HCT116 (cell line): ENCODE data around the gene SHISA4. TPM values are rescaled to one million over a fixed set of nuclear protein-coding genes. Genes with fewer than 3 reads are reported as not detected.

ENCODE experiments used
- ATAC-seq: fragments of 200-7000 bp; cut with Tn5 transposase; 2 replicates; pipeline ENCODE4 v1.9.1; 2020; ENCODE audit warnings: mild to moderate bottlenecking, moderate library complexity
- BruUV-seq: library from RNA; stranded (reverse); fragments of 400-500 nt; replicated peaks from 2 replicates; lab custom pipeline; 2021; lab: Mats Ljungman, UMichigan
- CTCF ChIA-PET: fragments of 300-600 bp; sonication (Branson Sonifier 250); formaldehyde crosslinking; loops from one replicate; lab custom pipeline; 2021; ENCODE audit warnings: antibody characterized with exemption; lab: Charles Lee
- POLR2A ChIA-PET: fragments of 300-600, 350-600 bp; sonication (Branson Sonifier 250); formaldehyde crosslinking; loops from one replicate; lab custom pipeline; 2021; ENCODE audit warnings: antibody characterized with exemption; lab: Charles Lee
- RAD21 ChIA-PET, 2 experiments: fragments of 300-600 bp; sonication (Branson Sonifier 250); formaldehyde crosslinking; loops; one replicate each; lab custom pipeline; 2023; ENCODE audit warnings: low total read pairs in 2 of 2; ENCODE audit not compliant: uncharacterized antibody in 2 of 2, unreplicated experiment in 2 of 2, low non-redundant PET in 1 of 2; lab: Charles Lee
- DNase-seq: peaks from one replicate; pipeline ENCODE4 v3.0.0-alpha.2; 2010; ENCODE audit warnings: low read depth, low spot score
- H2AFZ ChIP-seq: fragments of 200-600 bp; shearing (Covaris generic), sonication (generic); 2 replicates; pipeline ENCODE4 v1.6.1; 2017; ENCODE audit warnings: low read depth, mixed run types, mixed read lengths, antibody characterized with exemption, low read length; ENCODE audit not compliant: poor library complexity, severe bottlenecking
- H3K27ac ChIP-seq: 2 replicates; pipeline ENCODE4 v1.5.1; 2012; ENCODE audit warnings: low read depth, low read length
- H3K27me3 ChIP-seq: fragments of 200-600 bp; sonication (generic); 2 replicates; pipeline ENCODE4 v1.6.1; 2016; ENCODE audit warnings: mixed run types, low read length, mixed read lengths; ENCODE audit not compliant: insufficient read depth
- H3K36me3 ChIP-seq, 2 experiments: fragments of 200-500 bp in 1 of 2; fragments of 200-600 bp in 1 of 2; sonication (Bioruptor generic) in 1 of 2; sonication (generic) in 1 of 2; 2 replicates each; pipeline versions ENCODE4 v1.5.1 to v1.6.1; 2014 to 2016; ENCODE audit warnings: low read length in 2 of 2, inconsistent platforms in 1 of 2, mixed read lengths in 1 of 2, mixed run types in 1 of 2; ENCODE audit not compliant: insufficient read depth in 2 of 2, control insufficient read depth in 1 of 2
- H3K4me1 ChIP-seq, 2 experiments: fragments of 200-600 bp in 1 of 2; sonication (generic) in 1 of 2; 2 replicates each; pipeline versions ENCODE4 v1.5.1 to v1.6.1; 2012 to 2017; ENCODE audit warnings: low read length in 2 of 2, inconsistent platforms in 1 of 2, mild to moderate bottlenecking in 1 of 2, mixed read lengths in 1 of 2, mixed run types in 1 of 2, moderate library complexity in 1 of 2; ENCODE audit not compliant: insufficient read depth in 2 of 2, control insufficient read depth in 1 of 2
- H3K4me2 ChIP-seq: fragments of 200-600 bp; sonication (generic); 2 replicates; pipeline ENCODE4 v1.6.1; 2017; ENCODE audit warnings: mixed run types, low read length, mixed read lengths
- H3K4me3 ChIP-seq, 2 experiments: fragments of 200-600 bp in 1 of 2; sonication (generic) in 1 of 2; replicated peaks in 1 of 2; 2 replicates each; pipeline ENCODE4 v1.5.1; 2011 to 2016; ENCODE audit warnings: low read length in 2 of 2, control low read depth in 1 of 2, low read depth in 1 of 2, mild to moderate bottlenecking in 1 of 2, mixed read lengths in 1 of 2, mixed run types in 1 of 2
- H3K79me2 ChIP-seq: fragments of 200-600 bp; sonication (generic); 2 replicates; pipeline ENCODE4 v1.6.1; 2017; ENCODE audit warnings: mild to moderate bottlenecking, mixed run types, low read length, moderate library complexity, mixed read lengths; ENCODE audit not compliant: insufficient read depth
- H3K9ac ChIP-seq: fragments of 200-600 bp; sonication (generic); 2 replicates; pipeline ENCODE4 v1.6.1; 2016; ENCODE audit warnings: low read length, mixed read lengths
- H3K9me2 ChIP-seq: fragments of 200-600 bp; sonication (generic), shearing (Covaris generic); 2 replicates; pipeline ENCODE4 v1.6.1; 2017; ENCODE audit warnings: mixed run types, mild to moderate bottlenecking, moderate library complexity; ENCODE audit not compliant: insufficient read depth
- H3K9me3 ChIP-seq, 2 experiments: fragments of 200-500 bp in 1 of 2; fragments of 200-600 bp in 1 of 2; sonication (Bioruptor generic) in 1 of 2; sonication (generic) in 1 of 2; 2 replicates each; pipeline ENCODE4 v1.6.1; 2014 to 2017; ENCODE audit warnings: low read length in 2 of 2, mixed read lengths in 2 of 2, inconsistent platforms in 1 of 2, low read depth in 1 of 2, mild to moderate bottlenecking in 1 of 2, mixed run types in 1 of 2, moderate library complexity in 1 of 2; ENCODE audit not compliant: control insufficient read depth in 1 of 2, insufficient read depth in 1 of 2
- H4K20me1 ChIP-seq: fragments of 200-600 bp; sonication (generic), shearing (Covaris generic); 2 replicates; pipeline ENCODE4 v1.6.1; 2017; ENCODE audit warnings: mixed run types, mild to moderate bottlenecking, moderate library complexity; ENCODE audit not compliant: insufficient read depth
- CBX3 ChIP-seq: IDR thresholded peaks from 2 replicates; pipeline ENCODE4 v1.6.1; 2012; ENCODE audit warnings: low read depth
- CEBPB ChIP-seq: IDR thresholded peaks from 2 replicates; pipeline ENCODE4 v1.6.1; 2012; ENCODE audit warnings: low read depth
- EGR1 ChIP-seq: IDR thresholded peaks from 2 replicates; pipeline ENCODE4 v1.6.1; 2012; ENCODE audit warnings: low read depth
- ELF1 ChIP-seq: IDR thresholded peaks from 2 replicates; pipeline ENCODE4 v1.6.1; 2012; ENCODE audit warnings: low read depth, borderline replicate concordance
- EZH2 ChIP-seq: fragments of 200-600 bp; sonication (generic); IDR thresholded peaks from 2 replicates; pipeline ENCODE4 v1.6.1; 2017; ENCODE audit warnings: antibody characterized with exemption, mixed run types
- EZH2phosphoT487 ChIP-seq: fragments of 200-600 bp; IDR thresholded peaks from 2 replicates; pipeline ENCODE4 v1.6.1; 2018; ENCODE audit warnings: antibody characterized with exemption, borderline replicate concordance
- FOSL1 ChIP-seq: IDR thresholded peaks from 2 replicates; pipeline ENCODE4 v1.6.1; 2012; ENCODE audit warnings: low read depth
- JUND ChIP-seq: IDR thresholded peaks from 2 replicates; pipeline ENCODE4 v1.6.1; 2012
- POLR2AphosphoS5 ChIP-seq: IDR thresholded peaks from 2 replicates; pipeline ENCODE4 v1.6.1; 2011; ENCODE audit warnings: mild to moderate bottlenecking, low read depth, low read length, moderate library complexity
- RAD21 ChIP-seq: IDR thresholded peaks from 2 replicates; pipeline ENCODE4 v1.6.1; 2012; ENCODE audit warnings: low read depth, mild to moderate bottlenecking
- SIN3A ChIP-seq: IDR thresholded peaks from 2 replicates; pipeline ENCODE4 v1.6.1; 2012; ENCODE audit warnings: low read depth
- SP1 ChIP-seq: IDR thresholded peaks from 2 replicates; pipeline ENCODE4 v1.6.1; 2012; ENCODE audit warnings: low read depth
- YY1 ChIP-seq: IDR thresholded peaks from 2 replicates; pipeline ENCODE4 v1.6.1; 2011; ENCODE audit warnings: low read length, low read depth, moderate library complexity, mild to moderate bottlenecking; ENCODE audit not compliant: insufficient replicate concordance; ENCODE audit errors: extremely low read depth
- ZBTB33 ChIP-seq: IDR thresholded peaks from 2 replicates; pipeline ENCODE4 v1.6.1; 2011; ENCODE audit warnings: mild to moderate bottlenecking, low read length, moderate library complexity; ENCODE audit not compliant: insufficient replicate concordance; ENCODE audit errors: extremely low read depth
- ZFX ChIP-seq: fragments of 450-650 bp; IDR thresholded peaks from 2 replicates; pipeline ENCODE4 v1.6.1; 2017
- ZNF274 ChIP-seq: fragments of 200-500 bp; sonication (Bioruptor generic); IDR thresholded peaks from 2 replicates; pipeline ENCODE4 v1.6.1; 2014; ENCODE audit warnings: mild to moderate bottlenecking, low read depth, low read length, inconsistent platforms
- intact Hi-C: fragments of 100-400 bp; cut with micrococcal nuclease; formaldehyde crosslinking; loops from 2 replicates; pipeline ENCODE4 v1.10.0; 2022
- total RNA-seq: library from RNA; stranded (reverse); gene quantifications from one replicate; pipeline ENCODE4 v1.2.1, GENCODE V29; 2021; ENCODE audit not compliant: unreplicated experiment
- TF ChIP-seq, protein P1 (sequence below): IDR thresholded peaks from 2 replicates; pipeline ENCODE4 v1.6.1; 2012
- TF ChIP-seq, protein P2 (sequence below), 3 experiments: fragments of 200-600 bp in 1 of 3; sonication (generic) in 1 of 3; IDR thresholded peaks in 2 of 3; conservative IDR thresholded peaks in 1 of 3; 2 replicates each; pipeline ENCODE4 v1.5.1; 2012 to 2017; ENCODE audit warnings: low read depth in 2 of 3, low read length in 2 of 3, antibody characterized with exemption in 1 of 3, borderline replicate concordance in 1 of 3, control low read depth in 1 of 3, mild to moderate bottlenecking in 1 of 3, mixed read lengths in 1 of 3, mixed run types in 1 of 3, moderate library complexity in 1 of 3; ENCODE audit not compliant: insufficient read depth in 1 of 3
- TF ChIP-seq, protein P3 (sequence below): IDR thresholded peaks from 2 replicates; pipeline ENCODE4 v1.6.1; 2012

Gene SHISA4
- total RNA-seq, 1 experiment from 2014 or later = 15.2 TPM

- no peak for ATAC-seq
- TF ChIP-seq, protein P1, sequence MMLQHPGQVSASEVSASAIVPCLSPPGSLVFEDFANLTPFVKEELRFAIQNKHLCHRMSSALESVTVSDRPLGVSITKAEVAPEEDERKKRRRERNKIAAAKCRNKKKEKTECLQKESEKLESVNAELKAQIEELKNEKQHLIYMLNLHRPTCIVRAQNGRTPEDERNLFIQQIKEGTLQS = no peak
- no peak for TF ChIP-seq YY1
- TF ChIP-seq FOSL1 = no peak
- no peak for TF ChIP-seq ZFX
- TF ChIP-seq ZNF274 = no peak
- TF ChIP-seq EZH2phosphoT487 = no peak
- TF ChIP-seq RAD21 = no peak
- TF ChIP-seq CEBPB = no peak
- TF ChIP-seq SIN3A = no peak
- no peak for TF ChIP-seq ELF1
- no peak for TF ChIP-seq EZH2
- TF ChIP-seq, protein P2, sequence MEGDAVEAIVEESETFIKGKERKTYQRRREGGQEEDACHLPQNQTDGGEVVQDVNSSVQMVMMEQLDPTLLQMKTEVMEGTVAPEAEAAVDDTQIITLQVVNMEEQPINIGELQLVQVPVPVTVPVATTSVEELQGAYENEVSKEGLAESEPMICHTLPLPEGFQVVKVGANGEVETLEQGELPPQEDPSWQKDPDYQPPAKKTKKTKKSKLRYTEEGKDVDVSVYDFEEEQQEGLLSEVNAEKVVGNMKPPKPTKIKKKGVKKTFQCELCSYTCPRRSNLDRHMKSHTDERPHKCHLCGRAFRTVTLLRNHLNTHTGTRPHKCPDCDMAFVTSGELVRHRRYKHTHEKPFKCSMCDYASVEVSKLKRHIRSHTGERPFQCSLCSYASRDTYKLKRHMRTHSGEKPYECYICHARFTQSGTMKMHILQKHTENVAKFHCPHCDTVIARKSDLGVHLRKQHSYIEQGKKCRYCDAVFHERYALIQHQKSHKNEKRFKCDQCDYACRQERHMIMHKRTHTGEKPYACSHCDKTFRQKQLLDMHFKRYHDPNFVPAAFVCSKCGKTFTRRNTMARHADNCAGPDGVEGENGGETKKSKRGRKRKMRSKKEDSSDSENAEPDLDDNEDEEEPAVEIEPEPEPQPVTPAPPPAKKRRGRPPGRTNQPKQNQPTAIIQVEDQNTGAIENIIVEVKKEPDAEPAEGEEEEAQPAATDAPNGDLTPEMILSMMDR (IDR thresholded peaks at IDR 0.05 in 2 of 3, conservative IDR thresholded peaks at IDR 0.05 in 1 of 3; ENCODE audit: borderline replicate concordance in 1 of 3, insufficient read depth in 1 of 3, low read depth in 2 of 3, low read length in 2 of 3) = no peak
- TF ChIP-seq, protein P3, sequence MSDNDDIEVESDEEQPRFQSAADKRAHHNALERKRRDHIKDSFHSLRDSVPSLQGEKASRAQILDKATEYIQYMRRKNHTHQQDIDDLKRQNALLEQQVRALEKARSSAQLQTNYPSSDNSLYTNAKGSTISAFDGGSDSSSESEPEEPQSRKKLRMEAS = no peak
- TF ChIP-seq SP1 = no peak
- no peak for TF ChIP-seq JUND
- TF ChIP-seq CBX3 = no peak
- no peak for TF ChIP-seq ZBTB33
- no peak for TF ChIP-seq EGR1
- TF ChIP-seq POLR2AphosphoS5 = no peak
- TF ChIP-seq, all 23 proteins: peak for 0
- no peaks in the 10 kb centered on the region for H3K9me3 ChIP-seq
These were observed 7.1 kb upstream of the SHISA4 start for GRCh38 chr1:201881617-201882016.

More at GRCh38 chr1:201881617-201882016, 7.1 kb upstream of the SHISA4 start:
- intact Hi-C loops = no loop called here
- Histone ChIP-seq H3K4me3 (no peak overlapping the region), H2AFZ (no peak overlapping the region), H3K9ac (no peak overlapping the region), H3K9me2 (no peaks in the 10 kb centered on the region), H4K20me1 (no peaks in the 10 kb centered on the region), H3K27ac (no peak overlapping the region), H3K79me2 (no peaks in the 10 kb centered on the region), H3K4me2 (no peak overlapping the region), H3K4me1 (peaks cover 36 to 56% of the 10 kb centered on the region in 2 experiments), H3K36me3 (peaks cover 0 to 3% of the 10 kb centered on the region in 2 experiments; a peak in 1 of 4 replicates), H3K27me3 (no peaks in the 10 kb centered on the region)
- ChIA-PET POLR2A (interaction anchor here (0.7 kb wide), 1 partner anchor 865 kb away, joined by 3 read pairs; no protein-coding TSS in a partner anchor), RAD21 (no interaction called here), CTCF (interaction anchor here (0.7 to 1.6 kb wide), 3 partner anchors 60 to 659 kb away, joined by 3 to 5 read pairs (median 4); no protein-coding TSS in a partner anchor)
- no TSS peak for BruUV-seq
- DNase-seq = no peak
